HS-5 (cell line): Measurements from ENCODE around the gene ASAP2.

Experiments
- DNase-seq: peaks from one replicate; pipeline ENCODE4 v3.0.0-alpha.2; 2012; ENCODE audit warnings: low read depth

The ASAP2 gene

GRCh38 chr2:9184361-9184760 is 22.3 kb upstream of the ASAP2 start:
- no peak for DNase-seq

GRCh38 chr2:9187620-9188214 is 18.9 kb upstream of the ASAP2 start:
- DNase-seq: no peak

GRCh38 chr2:9188823-9189222 is 17.8 kb upstream of the ASAP2 start:
- no peak for DNase-seq

GRCh38 chr2:9189901-9190300 is 16.7 kb upstream of the ASAP2 start:
- no peak for DNase-seq

- no peak for DNase-seq
Observed at GRCh38 chr2:9191041-9191481, 15.6 kb upstream of the ASAP2 start.

- no peak for DNase-seq
Observed at GRCh38 chr2:9192712-9193111, 13.9 kb upstream of the ASAP2 start.

GRCh38 chr2:9194352-9194751 is 12.3 kb upstream of the ASAP2 start:
- DNase-seq: no peak

- DNase-seq: no peak
Observed at GRCh38 chr2:9196637-9197036, 10.0 kb upstream of the ASAP2 start.

GRCh38 chr2:9197916-9198315 is 8.7 kb upstream of the ASAP2 start:
- no peak for DNase-seq

- DNase-seq: no peak
Observed at GRCh38 chr2:9199716-9200632, 6.6 kb upstream of the ASAP2 start.

GRCh38 chr2:9200633-9201015 is 6.0 kb upstream of the ASAP2 start:
- DNase-seq: no peak

GRCh38 chr2:9201185-9201891 is 5.3 kb upstream of the ASAP2 start:
- DNase-seq: peak; percentile 74

- DNase-seq: no peak
Observed at GRCh38 chr2:9203006-9203405, 3.6 kb upstream of the ASAP2 start.

GRCh38 chr2:9203876-9204275 is 2.7 kb upstream of the ASAP2 start:
- no peak for DNase-seq

- no peak for DNase-seq
Observed at GRCh38 chr2:9204939-9205338, 1.7 kb upstream of the ASAP2 start.

GRCh38 chr2:9205486-9205885 is 1.1 kb upstream of the ASAP2 start:
- DNase-seq: no peak

GRCh38 chr2:9206991-9207640 is 504 bp downstream of the ASAP2 start:
- no peak for DNase-seq

- DNase-seq: no peak
Observed at GRCh38 chr2:9207641-9208311, 1.2 kb downstream of the ASAP2 start.

GRCh38 chr2:9208875-9209274 is 2.3 kb downstream of the ASAP2 start:
- no peak for DNase-seq

GRCh38 chr2:9210030-9210429 is 3.4 kb downstream of the ASAP2 start:
- DNase-seq: no peak

GRCh38 chr2:9211496-9211895 is 4.9 kb downstream of the ASAP2 start:
- no peak for DNase-seq
